D341Med (cell line): Measurements from ENCODE around the gene MTAP.
"Not testable (repeated sequence)": the region's sequence is repeated elsewhere in the genome, so short reads cannot be mapped to it uniquely, and the experiment has no call there.

Source experiments
- DNase-seq: peaks from one replicate; pipeline ENCODE4 v3.0.0; 2012; ENCODE audit warnings: low spot score

MTAP gene

GRCh38 chr9:21919377-21920362, 117.2 kb downstream of the MTAP start:
- no peak for DNase-seq

- no peak for DNase-seq
Measured at GRCh38 chr9:21923694-21924093, 121.3 kb downstream of the MTAP start.

GRCh38 chr9:21927752-21928151, 125.3 kb downstream of the MTAP start:
- DNase-seq: no peak

GRCh38 chr9:21931428-21931827, 129.0 kb downstream of the MTAP start:
- no peak for DNase-seq

- no peak for DNase-seq
Measured at GRCh38 chr9:21933281-21933680, 130.8 kb downstream of the MTAP start.

GRCh38 chr9:21933865-21934264, 131.4 kb downstream of the MTAP start:
- no peak for DNase-seq

GRCh38 chr9:21935631-21936030, 133.2 kb downstream of the MTAP start:
- no peak for DNase-seq

GRCh38 chr9:21936161-21936560, 133.7 kb downstream of the MTAP start:
- no peak for DNase-seq

GRCh38 chr9:21941337-21941995, 139.0 kb downstream of the MTAP start:
- DNase-seq: no peak

- DNase-seq: no peak
Measured at GRCh38 chr9:21943464-21943863, 141.0 kb downstream of the MTAP start.

GRCh38 chr9:21945606-21946005, 143.2 kb downstream of the MTAP start:
- DNase-seq: no peak

- no peak for DNase-seq
Measured at GRCh38 chr9:21958833-21959232, 156.4 kb downstream of the MTAP start.

- DNase-seq: not testable (repeated sequence)
Measured at GRCh38 chr9:21959268-21959667, 156.8 kb downstream of the MTAP start.

- no peak for DNase-seq
Measured at GRCh38 chr9:21961569-21961968, 159.1 kb downstream of the MTAP start.

- DNase-seq: no peak
Measured at GRCh38 chr9:21964925-21965385, 162.5 kb downstream of the MTAP start.

GRCh38 chr9:21965401-21965951, 163.0 kb downstream of the MTAP start:
- DNase-seq: peak; percentile 79

GRCh38 chr9:21966140-21966851, 163.9 kb downstream of the MTAP start:
- DNase-seq: no peak

GRCh38 chr9:21967169-21967568, 164.7 kb downstream of the MTAP start:
- DNase-seq: no peak

- no peak for DNase-seq
Measured at GRCh38 chr9:21967702-21968101, 165.3 kb downstream of the MTAP start.

- DNase-seq: no peak
Measured at GRCh38 chr9:21968331-21969010, 166.0 kb downstream of the MTAP start.
